ENCODE results near the gene SOD1.

Gene SOD1

DNA sequence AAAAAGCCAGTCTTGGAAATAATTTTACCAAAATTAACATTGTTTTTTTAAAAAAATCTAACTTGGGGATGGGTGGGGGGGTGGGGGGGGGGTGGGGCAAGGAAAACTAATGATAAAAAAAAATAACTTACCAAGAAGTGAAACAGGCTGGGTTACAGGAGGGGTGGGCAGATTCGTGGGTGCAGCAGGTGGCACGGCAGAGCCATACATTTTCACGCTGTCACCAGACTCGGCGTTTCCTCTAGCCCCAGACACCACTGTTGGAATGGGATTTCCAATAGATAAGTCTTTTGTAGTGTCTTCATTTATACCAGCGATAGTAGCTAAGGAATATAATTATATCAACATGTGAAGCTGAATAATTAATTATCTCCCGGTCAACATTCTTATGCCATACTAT lies 25.4 kb downstream of the SOD1 start:
- no peak for DNase-seq (ENCODE audit: low read depth)

DNA sequence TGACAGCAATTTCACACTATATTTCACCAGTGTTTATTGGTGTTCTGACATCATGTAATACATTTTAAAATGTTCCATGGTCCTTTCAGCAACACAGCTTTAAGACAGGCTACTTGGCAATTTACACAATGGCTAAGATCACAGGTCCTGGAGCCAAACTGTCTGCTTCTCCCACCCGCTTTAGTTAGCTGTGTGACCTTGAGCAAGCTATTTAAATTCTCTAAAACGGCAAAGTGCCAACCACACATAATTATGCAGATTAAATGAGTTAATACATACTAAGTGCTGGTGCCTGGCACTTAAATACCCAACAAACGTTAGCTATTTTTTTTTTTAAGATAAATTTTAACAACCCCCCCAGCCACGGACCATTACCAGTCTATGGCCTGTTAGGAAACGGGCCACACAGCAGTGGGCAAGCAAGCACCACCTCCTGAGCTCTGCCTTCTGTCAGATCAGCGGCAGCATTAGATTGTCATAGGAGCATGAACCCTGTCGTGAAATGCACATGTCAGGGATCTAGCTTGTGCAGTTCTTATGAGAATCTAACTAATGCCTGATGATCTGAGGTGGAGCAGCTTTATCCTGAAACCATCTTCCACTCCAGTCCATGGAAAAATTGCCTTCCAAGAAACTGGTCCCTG lies 26.9 kb downstream of the SOD1 start:
- DNase-seq (ENCODE audit: low read depth) = no peak

DNA sequence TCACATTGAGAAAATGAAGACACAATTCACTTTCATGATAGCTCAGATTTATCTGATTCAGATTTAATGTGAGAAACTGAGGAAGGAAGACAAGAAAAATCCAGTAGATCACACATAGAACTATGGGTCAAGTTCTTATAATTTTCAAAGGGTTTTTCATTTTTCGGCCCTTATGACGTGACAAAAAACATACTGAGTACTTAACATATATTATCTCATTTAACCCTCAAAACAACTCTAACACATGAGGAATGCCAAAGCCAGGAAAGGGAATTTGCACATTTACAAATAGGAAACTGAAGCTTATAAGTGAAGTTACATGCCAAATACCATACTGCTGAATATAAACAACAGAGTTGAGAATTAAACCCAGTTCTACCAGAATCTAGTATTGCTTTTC lies 27.6 kb downstream of the SOD1 start:
- no peak for DNase-seq (ENCODE audit: low read depth)

DNA sequence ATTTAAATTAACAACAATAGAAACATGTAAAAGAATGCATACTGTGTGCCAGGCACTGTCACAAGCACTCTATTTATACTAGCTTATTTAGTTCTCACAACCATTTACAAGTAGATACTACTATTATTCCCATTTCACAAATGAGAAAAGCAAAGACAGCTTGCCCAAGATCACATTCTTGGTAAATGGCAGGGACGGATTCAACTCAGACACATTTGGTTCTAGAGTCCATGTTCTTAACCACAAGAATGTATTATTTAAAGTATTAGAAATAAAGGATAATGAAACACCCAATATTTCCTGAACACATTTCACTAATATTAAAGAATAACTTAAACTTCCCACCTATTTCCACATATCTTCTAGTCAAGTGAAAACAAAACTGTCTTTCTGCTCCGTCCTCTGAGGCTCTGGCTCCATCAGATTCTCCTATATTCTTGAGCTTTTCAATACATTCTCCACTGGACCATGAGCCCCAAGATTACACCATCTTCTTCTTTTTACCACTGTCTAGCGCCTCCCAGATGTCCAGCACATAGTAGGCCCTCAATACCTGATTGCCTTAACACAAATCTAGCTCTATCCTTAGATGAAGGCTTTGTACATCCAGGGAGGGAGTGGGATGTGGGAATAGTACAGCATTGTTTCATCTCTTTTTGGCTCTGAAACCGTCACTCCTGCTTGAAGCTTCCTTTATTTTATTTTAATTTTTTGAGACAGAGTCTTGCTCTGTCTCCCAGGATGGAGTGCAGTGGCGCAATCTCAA lies 29.3 kb downstream of the SOD1 start:
- no peak for DNase-seq (ENCODE audit: low read depth)

DNA sequence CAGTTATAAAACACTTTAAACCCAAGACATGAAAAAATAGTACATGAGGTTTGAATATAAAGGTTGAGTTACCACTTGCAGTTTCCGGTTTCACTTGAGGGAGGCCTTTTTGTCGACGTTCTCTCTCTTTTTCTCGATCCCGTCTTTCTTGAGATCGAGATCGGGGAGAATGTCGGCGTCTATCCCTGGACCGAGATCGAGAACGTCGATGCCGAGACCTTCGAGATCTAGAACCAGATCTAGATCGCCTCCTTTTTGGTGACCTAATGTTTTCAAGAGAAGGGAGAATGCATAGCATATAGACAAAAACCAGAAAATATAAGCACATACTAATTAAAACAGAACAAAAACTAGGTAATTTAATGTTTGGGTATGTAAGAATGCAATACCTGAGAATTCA lies 33.7 kb downstream of the SOD1 start:
- DNase-seq (ENCODE audit: low read depth) = no peak

DNA sequence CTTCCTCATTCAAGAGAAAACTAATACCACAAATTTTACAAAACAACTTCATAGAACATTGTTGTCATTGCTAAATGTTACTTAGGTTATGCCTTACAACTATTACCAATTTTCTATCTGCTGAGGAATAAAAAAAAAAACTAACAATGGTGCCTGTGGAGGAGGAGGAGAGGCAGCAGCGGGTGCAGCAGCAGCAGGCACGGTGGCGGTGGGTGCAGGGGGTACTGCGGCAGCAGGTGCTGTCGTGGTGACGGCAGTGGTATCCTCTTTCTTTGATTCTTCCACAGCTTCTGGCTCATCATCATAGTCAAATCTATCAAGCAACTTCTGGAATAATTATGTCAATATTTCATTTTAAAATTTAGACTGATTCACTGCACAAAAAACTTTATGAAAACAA lies 36.9 kb downstream of the SOD1 start:
- no peak for DNase-seq (ENCODE audit: low read depth)

DNA sequence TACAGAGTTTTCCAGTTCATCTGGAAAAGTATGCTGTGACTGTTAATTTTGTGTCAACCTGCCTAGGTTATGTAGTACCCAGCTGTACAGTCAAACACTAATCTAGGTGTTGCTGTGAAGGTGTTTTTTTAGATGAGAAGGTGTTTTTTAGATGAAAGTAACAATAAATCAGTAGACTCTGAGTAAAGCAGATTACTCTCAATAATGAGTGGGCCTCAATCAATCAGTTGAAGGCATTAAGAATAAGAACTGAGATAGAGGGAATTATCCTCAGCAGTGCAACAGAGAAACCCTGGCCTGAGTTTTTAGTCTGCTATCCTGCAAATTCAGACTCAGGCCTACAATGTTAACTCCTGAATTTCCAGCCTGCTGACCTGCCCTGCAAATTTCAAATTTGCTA lies 39.0 kb downstream of the SOD1 start:
- DNase-seq (ENCODE audit: low read depth) = no peak

DNA sequence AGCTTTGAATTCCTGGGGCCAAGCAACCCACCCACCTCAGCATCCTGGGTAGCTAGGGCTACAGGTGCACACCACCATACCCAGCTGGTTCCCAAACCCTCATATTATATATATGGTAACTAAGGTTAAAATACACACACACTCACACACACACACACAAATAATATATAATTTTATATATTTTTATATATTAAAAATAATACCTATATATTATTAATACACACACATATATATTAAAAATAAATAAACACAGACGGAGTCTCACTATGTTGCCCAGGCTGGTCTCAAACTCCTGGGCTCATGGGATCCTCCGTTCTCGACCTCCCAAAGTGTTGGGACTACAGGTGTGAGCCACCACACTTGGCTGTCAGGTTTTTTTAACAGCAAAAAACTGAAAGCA lies 40.5 kb downstream of the SOD1 start:
- no peak for DNase-seq (ENCODE audit: low read depth)

DNA sequence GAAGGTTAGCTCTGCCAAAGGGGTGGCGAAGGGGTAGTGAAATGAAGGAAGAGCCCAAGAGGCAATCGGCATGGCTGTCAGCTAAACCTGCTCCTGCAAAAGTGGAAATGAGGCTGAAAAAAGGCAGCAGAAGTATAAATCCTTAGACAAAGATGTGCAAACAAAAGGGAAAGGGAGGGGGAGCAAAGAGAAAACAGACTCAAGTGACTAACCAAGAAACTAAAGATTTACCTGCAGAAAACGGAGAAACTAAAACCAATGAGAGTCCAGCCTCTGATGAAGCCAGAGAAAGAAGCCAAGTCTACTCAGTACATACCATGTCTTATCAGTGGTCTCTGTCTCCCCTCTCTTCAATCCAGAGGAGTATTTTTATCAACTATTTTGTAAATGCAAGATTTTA lies 47.1 kb downstream of the SOD1 start:
- DNase-seq (ENCODE audit: low read depth) = no peak

DNA sequence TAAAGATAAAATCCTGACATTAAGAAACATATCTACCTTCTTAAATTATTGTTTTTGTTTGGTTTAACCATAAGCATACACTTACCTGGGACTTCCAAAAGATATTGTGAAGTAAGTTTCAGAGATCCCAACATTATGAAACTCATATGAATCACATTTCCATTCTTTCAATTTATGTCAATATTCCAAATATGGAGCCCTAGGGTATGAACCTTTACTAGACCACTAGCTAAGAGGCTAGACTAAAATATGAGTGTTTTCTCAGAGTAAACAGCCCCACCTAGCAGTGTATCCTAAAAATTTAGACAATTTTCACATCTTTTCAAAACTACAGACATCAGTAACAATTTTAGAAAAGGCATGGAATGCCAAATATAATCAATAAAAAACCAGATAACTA lies 48.0 kb downstream of the SOD1 start:
- DNase-seq (ENCODE audit: low read depth) = no peak

DNA sequence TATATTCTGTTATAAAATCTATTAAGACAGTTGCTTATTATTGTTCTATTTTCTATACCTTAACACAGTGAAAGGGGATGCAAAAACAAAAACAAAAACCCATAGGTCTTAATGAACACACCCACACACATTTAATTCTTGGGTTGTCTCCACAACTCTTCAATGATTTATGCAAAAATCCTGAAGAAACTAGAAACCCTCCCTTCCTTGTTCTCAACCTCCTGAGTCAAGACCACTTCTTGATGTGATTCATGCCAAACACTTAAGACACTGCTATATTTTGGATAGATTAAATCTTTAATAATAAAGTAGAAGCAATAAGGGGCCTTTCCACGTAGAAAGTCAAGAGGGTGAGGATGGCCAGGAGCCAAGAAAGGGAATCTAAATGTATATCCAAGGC lies 49.0 kb downstream of the SOD1 start:
- no peak for DNase-seq (ENCODE audit: low read depth)

DNA sequence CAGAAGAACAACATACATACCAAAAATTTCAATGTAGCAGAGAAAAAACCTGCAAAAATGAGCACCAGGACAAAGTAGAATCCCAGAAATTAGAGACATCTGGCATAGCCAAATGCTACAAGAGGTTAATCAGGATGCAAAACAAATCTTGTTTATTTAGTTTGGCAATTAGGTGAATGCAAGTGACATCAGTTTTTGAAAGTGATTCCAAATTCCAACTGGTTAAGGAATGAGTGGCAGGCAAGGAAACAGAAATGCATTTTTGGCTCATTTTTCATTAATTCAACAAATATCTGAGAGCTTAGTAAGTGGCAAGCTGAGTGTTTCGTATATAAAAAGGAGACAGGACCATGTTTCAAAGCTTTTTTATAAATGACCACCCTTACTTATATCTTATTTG lies 51.1 kb downstream of the SOD1 start:
- no peak for DNase-seq (ENCODE audit: low read depth)

DNA sequence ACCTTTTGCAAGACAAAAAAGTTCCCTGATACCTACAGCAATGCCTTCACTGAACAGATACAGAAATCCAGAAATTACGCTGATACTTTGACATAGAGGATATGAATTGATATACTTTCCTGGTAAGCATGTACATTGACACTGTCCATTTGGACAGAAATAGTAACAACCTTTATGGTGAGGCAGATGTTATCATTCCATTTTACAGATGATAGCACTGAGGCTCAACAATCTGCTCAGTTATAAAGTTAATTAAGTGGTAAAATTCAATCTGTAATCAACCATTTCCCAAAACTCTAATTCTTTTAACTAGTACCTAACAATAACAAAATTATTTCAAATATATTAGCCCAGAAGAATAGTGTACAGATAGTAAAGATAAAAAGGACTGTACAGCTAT lies 51.8 kb downstream of the SOD1 start:
- no peak for DNase-seq (ENCODE audit: low read depth)

DNA sequence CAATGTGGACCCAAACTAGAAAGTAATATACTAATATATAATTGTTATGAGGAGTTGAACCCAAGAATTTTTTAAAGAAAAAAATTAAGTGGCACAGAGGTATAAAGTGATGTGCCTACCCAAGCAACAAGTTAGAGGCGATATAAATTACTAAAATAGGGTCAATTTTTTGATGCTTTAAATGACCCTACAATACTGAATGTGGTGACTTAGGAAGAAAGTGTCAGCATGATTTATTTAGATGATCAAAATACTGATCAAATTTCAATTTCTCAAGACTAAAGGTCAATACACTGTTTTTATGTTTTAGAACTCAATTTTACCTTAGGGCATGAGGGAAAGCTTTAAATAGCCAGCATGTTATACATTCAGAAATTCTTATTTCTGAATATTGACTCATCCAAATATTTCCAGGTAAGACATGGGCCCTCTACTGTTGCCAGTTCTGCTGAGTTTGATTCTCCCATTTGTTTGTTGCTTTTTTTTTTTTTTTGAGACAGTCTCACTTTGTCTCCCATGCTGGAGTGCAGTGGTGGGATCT lies 52.3 kb downstream of the SOD1 start:
- no peak for DNase-seq (ENCODE audit: low read depth)

DNA sequence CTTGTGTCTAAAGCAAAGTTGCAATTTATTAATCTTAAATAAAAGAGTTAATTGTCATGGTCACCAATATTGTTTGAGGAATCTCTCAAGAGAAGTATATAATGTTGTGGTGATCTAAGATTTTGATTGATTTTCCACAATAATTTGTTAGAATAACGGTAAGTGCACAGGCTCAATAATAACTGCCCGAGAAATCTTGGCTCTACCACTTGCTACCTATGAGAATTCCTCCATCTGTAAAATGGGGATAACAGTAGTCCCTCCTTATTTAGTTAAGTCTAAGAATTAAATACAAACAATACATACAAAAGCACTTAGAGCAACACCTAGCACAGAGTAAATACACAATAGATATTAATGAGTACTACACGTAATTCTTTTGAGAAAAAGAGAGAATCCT lies 53.6 kb downstream of the SOD1 start:
- no peak for DNase-seq (ENCODE audit: low read depth)

DNA sequence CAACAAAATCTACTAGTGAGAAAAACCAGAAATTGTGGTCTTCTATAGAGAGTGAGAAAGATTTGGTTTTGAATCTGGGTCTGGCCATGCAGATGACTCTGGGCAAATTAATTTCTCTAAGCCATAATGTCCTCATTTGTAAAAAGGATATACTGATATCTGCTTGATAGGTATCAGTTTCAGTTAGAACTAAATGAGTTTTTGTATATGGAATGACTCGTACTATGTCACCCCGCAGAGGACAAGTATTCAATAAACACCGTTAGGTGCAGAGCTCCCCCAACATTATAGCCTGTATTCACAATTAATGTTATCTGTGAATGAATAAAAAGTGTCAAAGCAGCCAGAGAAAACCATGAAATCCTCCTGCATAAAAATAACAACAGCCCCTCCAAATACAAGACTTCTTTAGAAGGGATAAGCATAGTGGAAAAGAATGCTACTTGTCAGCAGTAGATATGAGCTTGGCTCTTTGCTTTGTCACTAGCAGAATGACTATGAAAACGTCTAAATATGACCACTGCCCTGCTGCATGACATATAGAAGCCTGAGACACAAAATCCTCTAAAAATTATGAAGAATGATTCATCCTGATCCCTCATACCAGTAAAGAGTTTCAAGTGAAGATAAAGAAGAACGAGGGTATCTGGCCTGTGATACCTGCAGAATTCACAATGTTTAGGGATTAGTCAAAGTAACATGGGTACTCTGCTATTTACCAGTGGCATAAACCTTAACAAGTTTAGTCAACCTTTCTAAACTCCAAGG lies 54.7 kb downstream of the SOD1 start:
- no peak for DNase-seq (ENCODE audit: low read depth)

DNA sequence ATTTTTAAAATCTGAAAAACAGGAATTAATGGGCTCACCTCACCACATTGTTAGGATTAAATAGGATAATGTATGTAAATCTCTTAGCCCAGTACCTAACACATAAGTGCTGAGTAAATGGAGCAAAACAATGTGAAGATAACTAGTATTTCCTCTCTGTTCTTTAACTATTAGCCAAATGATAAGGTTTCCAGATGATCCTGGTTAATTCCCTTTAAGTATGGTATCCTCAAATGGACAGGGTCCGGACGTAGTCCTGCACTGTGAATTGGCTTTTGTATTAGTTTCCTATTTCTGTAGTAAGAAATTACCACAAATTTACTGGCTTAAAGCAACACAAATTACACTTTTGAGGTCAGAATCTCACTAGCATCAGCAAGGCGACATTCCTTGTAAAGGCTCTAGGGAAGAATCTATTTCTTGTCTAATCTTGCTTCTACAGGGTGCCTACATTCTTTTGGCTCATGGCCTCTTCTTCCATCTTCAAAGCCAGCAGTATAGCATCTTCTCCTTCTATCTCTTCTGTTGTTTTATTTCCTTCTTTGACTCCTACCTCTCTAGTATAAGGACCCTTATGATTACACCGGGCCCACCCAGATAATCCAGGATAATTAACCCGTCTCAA lies 55.4 kb downstream of the SOD1 start:
- DNase-seq (ENCODE audit: low read depth) = no peak

DNA sequence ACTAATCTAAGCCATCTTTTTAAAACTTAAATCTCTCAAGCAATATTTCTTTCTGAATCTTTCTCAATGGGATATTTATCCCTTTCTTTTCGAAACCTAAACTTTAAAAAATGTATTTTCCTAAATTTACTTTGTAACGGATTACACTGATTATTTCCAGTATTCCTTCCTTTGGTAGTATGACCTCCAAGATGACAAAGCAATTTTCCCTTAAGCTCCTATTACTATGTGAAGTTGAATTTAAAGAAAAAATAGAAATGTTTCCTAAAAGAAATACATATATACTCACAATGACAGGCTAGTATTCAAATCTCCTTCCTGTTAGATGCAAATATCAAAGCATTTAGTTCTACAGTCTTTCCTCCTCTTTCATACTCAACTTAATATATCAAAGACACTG lies 56.6 kb downstream of the SOD1 start:
- no peak for DNase-seq (ENCODE audit: low read depth)

All from activated T-cell treated with anti-CD3 and anti-CD28 coated beads for 48 hours (primary cell).